Lower leg skin (tissue), 4 donors: Measurements from ENCODE around the gene CHN2. TPM values are rescaled to one million over a fixed set of nuclear protein-coding genes. Genes with fewer than 3 reads are reported as not detected.

ENCODE experiments used
- DNase-seq, 2 donors: peaks; one replicate each; pipeline ENCODE4 v3.0.0-alpha.2; 2019; ENCODE audit warnings: low spot score in 2 of 2
- H3K4me3 ChIP-seq: fragments of 200-600 bp; sonication (generic); 2 replicates; pipeline ENCODE4 v1.5.1; 2017; ENCODE audit warnings: mild to moderate bottlenecking, low read depth; ENCODE audit not compliant: poor library complexity, severe bottlenecking
- CTCF ChIP-seq, 3 donors: fragments of 450-650 bp; IDR thresholded peaks; one replicate each; pipeline ENCODE4 v1.5.1; 2016; ENCODE audit warnings: antibody characterized with exemption in 3 of 3, mild to moderate bottlenecking in 3 of 3, moderate library complexity in 2 of 3
- POLR2A ChIP-seq, 2 donors: fragments of 450-650 bp; IDR thresholded peaks; one replicate each; pipeline ENCODE4 v1.6.1; 2016 to 2017; ENCODE audit warnings: antibody characterized with exemption in 2 of 2, mild to moderate bottlenecking in 1 of 2, moderate library complexity in 1 of 2
- WGBS, 2 donors: methylation state at CpG; one replicate each; pipeline ENCODE4 v1.1.5; 2018; 5-methylcytosine and 5-hydroxymethylcytosine counted together
- intact Hi-C: fragments of 100-400 bp; cut with DNase I; formaldehyde crosslinking; loops from one replicate; pipeline ENCODE4 v1.15.0; 2023; ENCODE audit warnings: low total_unique reads
- total RNA-seq, 4 donors: library from RNA; depleted of rRNA; stranded (reverse); fragments of >200 nt; gene quantifications; one replicate each; pipeline ENCODE4 v1.1.0, GENCODE V29; 2016

The CHN2 gene
- total RNA-seq, 4 donors from 2014 or later: 1.0 to 3.8 (median 2.0) TPM

GRCh38 chr7:29490094-29490607 is 295.6 kb downstream of the CHN2 start:
- TF ChIP-seq POLR2A (IDR thresholded peaks at IDR 0.05) (no peak), CTCF (IDR thresholded peaks at IDR 0.05) (no peak)
- H3K4me3 ChIP-seq: no peak overlapping the region
- intact Hi-C loops: no loop called here
- WGBS, 2 donors: 79 to 82% methylated on average over 4 of the region's 4 CpGs
- DNase-seq: no peak

- TF ChIP-seq CTCF (IDR thresholded peaks at IDR 0.05) (no peak), POLR2A (IDR thresholded peaks at IDR 0.05) (no peak)
- H3K4me3 ChIP-seq: no peak overlapping the region
- no peak for DNase-seq
- 81 to 96% methylated on average over 1 of the region's 1 CpG for WGBS, 2 donors
- intact Hi-C loops: no loop called here
Observed at GRCh38 chr7:29494350-29494749, 299.8 kb downstream of the CHN2 start.

- WGBS, 2 donors: 87 to 88% methylated on average over 7 of the region's 7 CpGs
- intact Hi-C loops: no loop called here
- no peak for TF ChIP-seq CTCF (IDR thresholded peaks at IDR 0.05)
- TF ChIP-seq POLR2A (IDR thresholded peaks at IDR 0.05): no peak
- no peak for DNase-seq
- no peak overlapping the region for H3K4me3 ChIP-seq
Observed at GRCh38 chr7:29495653-29496052, 301.1 kb downstream of the CHN2 start.

GRCh38 chr7:29496355-29497020 is 301.9 kb downstream of the CHN2 start:
- TF ChIP-seq CTCF (IDR thresholded peaks at IDR 0.05): no peak
- no peak for TF ChIP-seq POLR2A (IDR thresholded peaks at IDR 0.05)
- WGBS, 2 donors: 81 to 84% methylated on average over 1 of the region's 1 CpG
- no peak for DNase-seq
- intact Hi-C loops: no loop called here
- H3K4me3 ChIP-seq: no peak overlapping the region

- DNase-seq: no peak
- WGBS, 2 donors: 83 to 92% methylated on average over 3 of the region's 3 CpGs
- H3K4me3 ChIP-seq: no peak overlapping the region
- intact Hi-C loops: no loop called here
- no peak for TF ChIP-seq POLR2A (IDR thresholded peaks at IDR 0.05)
- no peak for TF ChIP-seq CTCF (IDR thresholded peaks at IDR 0.05)
Observed at GRCh38 chr7:29499932-29500331, 305.4 kb downstream of the CHN2 start.

- WGBS, 2 donors: 93 to 94% methylated on average over 3 of the region's 3 CpGs
- no peak for DNase-seq
- intact Hi-C loops: no loop called here
- H3K4me3 ChIP-seq: no peak overlapping the region
- TF ChIP-seq POLR2A (IDR thresholded peaks at IDR 0.05): no peak
- TF ChIP-seq CTCF (IDR thresholded peaks at IDR 0.05): no peak
Observed at GRCh38 chr7:29500719-29501118, 306.1 kb downstream of the CHN2 start.
